Retinal pigment epithelial cell (primary cell): ENCODE data around the gene SLC35D2.

Experiments used
- DNase-seq: peaks from one replicate; pipeline ENCODE4 v3.0.0-alpha.2; 2010; ENCODE audit warnings: low read depth
- H3K4me3 ChIP-seq: 2 replicates; pipeline ENCODE4 v1.5.1; 2011; ENCODE audit warnings: mild to moderate bottlenecking, low read length, control low read depth, moderate library complexity
- CTCF ChIP-seq: conservative IDR thresholded peaks from 2 replicates; pipeline ENCODE4 v1.5.1; 2011; ENCODE audit warnings: low read depth, low read length, control low read depth, inconsistent platforms

SLC35D2 gene

GRCh38 chr9:96420468-96421219 lies 37.1 kb upstream of the SLC35D2 start:
- DNase-seq: peak; percentile 96
- H3K4me3 ChIP-seq: no peak overlapping the region
- no peak for TF ChIP-seq CTCF

- no peak for DNase-seq
- H3K4me3 ChIP-seq: peak overlapping the region; percentile 77
- no peak for TF ChIP-seq CTCF
These were observed 36.1 kb upstream of the SLC35D2 start for GRCh38 chr9:96419691-96419969.

- TF ChIP-seq CTCF: no peak
- peak overlapping the region; percentile 77 for H3K4me3 ChIP-seq
- DNase-seq: peak; percentile 14
These were observed 35.6 kb upstream of the SLC35D2 start for GRCh38 chr9:96418920-96419690.

GRCh38 chr9:96418083-96418919 lies 34.8 kb upstream of the SLC35D2 start, which contains the start of gene ZNF367:
Gene ZNF367, minus strand, starts transcription at chr9:96418370. Its CDS starts 338 bp downstream, at chr9:96418032.
- no peak for TF ChIP-seq CTCF
- H3K4me3 ChIP-seq: peak within 1 kb of the TSS; percentile 94
- peak; percentile 91 for DNase-seq

- TF ChIP-seq CTCF: no peak
- peak overlapping the region; percentile 94 for H3K4me3 ChIP-seq
- DNase-seq: no peak
These were observed 34.2 kb upstream of the SLC35D2 start for GRCh38 chr9:96417661-96418082.

- H3K4me3 ChIP-seq: peak overlapping the region; percentile 94
- peak; percentile 13 for TF ChIP-seq CTCF
- peak; percentile 16 for DNase-seq
These were observed 33.6 kb upstream of the SLC35D2 start for GRCh38 chr9:96417051-96417586.
